Lower lobe of right lung (tissue), 2 donors: ENCODE measurements around the gene MAGI1. TPM values are rescaled to one million over a fixed set of nuclear protein-coding genes. Genes with fewer than 3 reads are reported as not detected.

Experiments used
- ATAC-seq, 2 donors: fragments of 200-7000 bp; cut with Tn5 transposase; one replicate each; pipeline ENCODE4 v1.9.1; 2020 to 2022; ENCODE audit warnings: mild to moderate bottlenecking in 2 of 2, moderate library complexity in 2 of 2
- DNase-seq: peaks from one replicate; pipeline ENCODE4 v3.0.0-alpha.2; 2020
- H3K27ac ChIP-seq: fragments of 200-600 bp; one replicate; pipeline ENCODE4 v1.8.0; 2022
- H3K27me3 ChIP-seq: fragments of 200-600 bp; one replicate; pipeline ENCODE4 v1.8.0; 2022; ENCODE audit warnings: low read depth
- H3K36me3 ChIP-seq: fragments of 200-600 bp; one replicate; pipeline ENCODE4 v1.8.0; 2022; ENCODE audit warnings: mild to moderate bottlenecking
- H3K4me1 ChIP-seq: fragments of 200-600 bp; one replicate; pipeline ENCODE4 v1.8.0; 2022
- H3K4me3 ChIP-seq: fragments of 200-600 bp; one replicate; pipeline ENCODE4 v1.8.0; 2022; ENCODE audit warnings: mild to moderate bottlenecking
- H3K9me3 ChIP-seq: fragments of 200-600 bp; one replicate; pipeline ENCODE4 v1.8.0; 2022
- CTCF ChIP-seq: fragments of 200-600 bp; IDR thresholded peaks from one replicate; pipeline ENCODE4 v1.8.0; 2022; ENCODE audit warnings: antibody characterized with exemption, mild to moderate bottlenecking
- intact Hi-C: fragments of 100-400 bp; cut with DNase I; formaldehyde crosslinking; loops from one replicate; pipeline ENCODE4 v1.11.0; 2022
- total RNA-seq: library from RNA; stranded (reverse); fragmentation: NEBNext Ultra II Directional; extraction: Animal tissue kit (Norgen Biotek cat#: 25700); gene quantifications from one replicate; pipeline ENCODE4 v1.2.1, GENCODE V29; 2021
- donor health status: DM: no; HTN: yes; CAD: no; lungs with severe emphysema.

The MAGI1 gene
- total RNA-seq, 1 donor from 2014 or later: 35.5 TPM

GRCh38 chr3:65348398-65348995 lies 690.2 kb downstream of the MAGI1 start:
- H3K27ac ChIP-seq: no peak overlapping the region
- no peaks in the 10 kb centered on the region for H3K27me3 ChIP-seq
- TF ChIP-seq CTCF: no peak
- no peaks in the 10 kb centered on the region for H3K9me3 ChIP-seq
- H3K36me3 ChIP-seq: no peaks in the 10 kb centered on the region
- DNase-seq (no peak), ATAC-seq (no peak)
- intact Hi-C loops: no loop called here
- no peak overlapping the region for H3K4me3 ChIP-seq
- H3K4me1 ChIP-seq: no peaks in the 10 kb centered on the region

DNA sequence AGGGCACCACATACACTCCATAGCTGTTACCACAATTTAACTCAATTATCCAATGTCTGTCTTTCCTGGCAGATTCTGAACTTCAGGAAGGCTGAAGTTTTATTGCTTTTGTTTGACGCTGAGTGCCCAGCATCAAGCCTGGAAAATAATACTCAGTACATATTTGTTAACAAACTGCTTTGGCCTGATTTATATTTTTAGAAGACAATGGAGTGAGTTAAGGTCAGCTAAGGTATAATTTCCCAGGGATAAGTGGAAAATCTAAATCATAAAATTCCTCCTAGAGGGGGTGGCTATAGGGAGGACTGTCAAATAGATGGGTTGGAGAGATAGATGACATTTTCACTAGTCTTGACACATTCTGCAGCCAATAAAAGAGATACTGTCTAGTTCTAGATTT lies 691.6 kb downstream of the MAGI1 start:
- DNase-seq (no peak), ATAC-seq (no peak)
- Histone ChIP-seq H3K27ac (no peak overlapping the region), H3K27me3 (no peaks in the 10 kb centered on the region), H3K4me1 (no peaks in the 10 kb centered on the region), H3K4me3 (no peak overlapping the region), H3K9me3 (no peaks in the 10 kb centered on the region), H3K36me3 (no peaks in the 10 kb centered on the region)
- TF ChIP-seq CTCF: no peak
- intact Hi-C loops: no loop called here

DNA sequence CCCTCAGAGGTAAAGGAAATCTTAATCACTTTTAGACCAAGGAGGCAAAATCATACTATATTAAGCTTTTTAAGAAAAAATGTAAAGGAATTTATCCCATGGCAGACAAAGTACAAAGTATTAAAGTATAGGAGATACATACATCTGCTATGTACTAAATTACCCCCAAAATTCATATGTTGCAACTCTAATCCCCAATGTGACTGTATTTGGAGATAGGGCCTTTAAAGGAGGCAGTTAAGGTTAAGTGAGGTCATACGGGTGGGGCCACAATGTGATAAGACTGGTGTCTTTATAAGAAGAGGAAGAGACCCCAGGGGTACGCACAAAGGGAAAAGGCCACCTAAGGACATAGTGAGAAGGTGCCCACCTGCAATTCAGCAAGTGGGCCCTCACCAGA lies 693.9 kb downstream of the MAGI1 start:
- DNase-seq (no peak), ATAC-seq (no peak)
- H3K9me3 ChIP-seq: no peaks in the 10 kb centered on the region
- no peak for TF ChIP-seq CTCF
- no peak overlapping the region for H3K27ac ChIP-seq
- H3K27me3 ChIP-seq: no peaks in the 10 kb centered on the region
- no peaks in the 10 kb centered on the region for H3K4me1 ChIP-seq
- H3K36me3 ChIP-seq: no peaks in the 10 kb centered on the region
- no peak overlapping the region for H3K4me3 ChIP-seq
- intact Hi-C loops: no loop called here

- intact Hi-C loops: no loop called here
- DNase-seq (no peak), ATAC-seq (no peak)
- Histone ChIP-seq H3K27me3 (no peaks in the 10 kb centered on the region), H3K36me3 (no peaks in the 10 kb centered on the region), H3K4me3 (no peak overlapping the region), H3K4me1 (no peaks in the 10 kb centered on the region), H3K9me3 (no peaks in the 10 kb centered on the region), H3K27ac (no peak overlapping the region)
- no peak for TF ChIP-seq CTCF
Measured at GRCh38 chr3:65344444-65344843, 694.3 kb downstream of the MAGI1 start.

DNA sequence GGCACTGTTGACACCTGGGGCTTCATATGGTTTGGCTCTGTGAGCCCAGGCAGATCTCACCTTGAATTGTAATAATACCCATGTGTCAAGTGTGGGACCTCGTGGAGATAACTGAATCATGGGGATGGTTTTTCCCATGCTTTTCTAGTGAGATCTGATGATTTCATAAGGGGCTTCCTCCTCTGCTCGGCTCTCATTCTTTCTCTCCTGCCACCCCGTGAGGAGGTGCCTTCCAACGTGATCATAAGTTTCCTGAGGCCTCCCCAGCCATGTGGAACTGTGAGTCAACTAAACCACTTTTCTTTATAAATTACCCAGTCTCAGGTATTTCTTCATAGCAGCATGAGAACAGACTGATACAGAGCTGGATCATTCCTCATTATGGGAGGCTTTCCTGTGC lies 695.0 kb downstream of the MAGI1 start:
- Histone ChIP-seq H3K4me3 (no peak overlapping the region), H3K27ac (no peak overlapping the region), H3K9me3 (no peaks in the 10 kb centered on the region), H3K36me3 (no peaks in the 10 kb centered on the region), H3K4me1 (no peaks in the 10 kb centered on the region), H3K27me3 (no peaks in the 10 kb centered on the region)
- ATAC-seq: no peak
- intact Hi-C loops: no loop called here
- DNase-seq: no peak
- no peak for TF ChIP-seq CTCF

DNA sequence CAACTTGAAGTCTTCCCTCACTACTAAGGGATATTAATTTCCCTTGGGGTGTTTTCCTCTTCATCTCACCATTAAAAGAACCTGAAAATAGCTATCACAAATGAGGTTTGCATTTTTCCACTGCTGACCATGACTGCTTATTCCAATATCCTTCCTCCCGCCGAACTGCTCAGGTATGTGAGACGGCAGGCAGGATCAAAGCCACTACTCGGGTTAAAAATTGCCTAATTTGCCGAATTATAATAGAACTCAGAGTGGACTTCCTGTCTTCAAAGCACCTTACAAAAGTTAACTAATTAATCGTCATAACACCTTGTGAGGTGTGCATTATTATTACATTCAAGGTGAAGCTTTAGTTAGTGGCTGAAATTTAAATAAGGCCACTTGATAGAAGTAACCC lies 695.7 kb downstream of the MAGI1 start:
- Histone ChIP-seq H3K4me1 (no peaks in the 10 kb centered on the region), H3K27me3 (no peaks in the 10 kb centered on the region), H3K27ac (no peak overlapping the region), H3K36me3 (no peaks in the 10 kb centered on the region), H3K4me3 (no peak overlapping the region), H3K9me3 (no peaks in the 10 kb centered on the region)
- no peak for DNase-seq
- TF ChIP-seq CTCF: no peak
- intact Hi-C loops: no loop called here
- no peak for ATAC-seq
